GM18858 (cell line): ENCODE data around the gene MFGE8.

ENCODE experiments used
- ATAC-seq: cut with Tn5 transposase; IDR thresholded peaks from one replicate; pipeline ENCODE4 v1.9.1; 2021; ENCODE audit not compliant: unreplicated experiment

Gene MFGE8

DNA sequence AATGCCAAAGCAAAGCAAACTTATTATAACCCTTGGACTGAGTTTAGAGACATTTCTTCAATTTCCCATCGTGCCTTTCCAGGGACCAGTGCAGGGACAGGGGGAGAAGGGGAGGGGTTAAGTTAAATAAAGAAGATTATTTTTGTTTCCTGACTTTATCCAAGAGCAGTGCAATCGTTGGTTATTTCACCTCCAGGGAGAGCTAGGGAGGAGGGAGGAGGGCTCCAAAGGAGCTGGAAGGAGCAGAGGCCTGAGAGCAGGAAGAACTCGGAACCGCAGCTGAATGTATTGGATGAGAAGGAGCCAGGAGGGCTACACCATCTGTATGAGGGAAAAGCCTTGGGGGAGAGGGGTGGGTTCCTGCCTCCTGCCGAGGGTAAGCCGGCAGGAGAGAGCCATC lies 38.5 kb downstream of the MFGE8 start:
- no peak for ATAC-seq

DNA sequence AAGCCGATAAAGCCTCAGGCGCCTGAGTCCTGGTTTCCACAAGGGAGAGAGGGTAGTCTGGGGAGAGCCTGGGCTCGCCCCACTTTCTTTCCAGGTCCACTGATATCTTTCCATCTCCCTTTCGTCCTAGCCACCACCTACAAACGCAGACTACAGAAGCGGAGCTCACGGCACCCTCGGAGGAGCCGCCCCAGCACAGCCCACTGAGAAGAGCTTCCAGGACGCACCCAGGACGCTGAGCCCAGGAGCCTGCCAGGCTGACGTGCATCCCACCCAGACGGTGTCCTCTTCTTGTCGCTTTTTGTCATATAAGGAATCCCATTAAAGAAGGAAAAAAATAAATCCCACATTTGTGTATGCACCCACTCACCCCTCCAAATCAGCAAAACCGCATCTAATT lies 38.9 kb downstream of the MFGE8 start:
- ATAC-seq = no peak

DNA sequence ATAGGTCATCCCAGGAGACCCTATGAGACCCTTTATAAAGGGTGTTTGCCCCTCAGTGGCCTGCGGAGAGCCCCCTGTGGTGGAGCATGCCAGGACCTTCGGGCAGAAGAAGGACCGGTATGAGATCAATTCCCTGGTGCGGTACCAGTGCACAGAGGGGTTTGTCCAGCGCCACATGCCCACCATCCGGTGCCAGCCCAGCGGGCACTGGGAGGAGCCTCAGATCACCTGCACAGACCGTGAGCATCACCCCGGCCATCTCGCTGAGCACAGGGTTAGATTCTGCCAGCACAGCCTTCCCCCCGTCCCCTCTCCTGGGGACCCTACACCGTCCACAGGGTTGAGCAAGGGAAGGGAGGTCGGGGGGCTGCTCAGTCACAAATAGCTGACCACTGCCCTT lies 39.4 kb downstream of the MFGE8 start:
- ATAC-seq = no peak

DNA sequence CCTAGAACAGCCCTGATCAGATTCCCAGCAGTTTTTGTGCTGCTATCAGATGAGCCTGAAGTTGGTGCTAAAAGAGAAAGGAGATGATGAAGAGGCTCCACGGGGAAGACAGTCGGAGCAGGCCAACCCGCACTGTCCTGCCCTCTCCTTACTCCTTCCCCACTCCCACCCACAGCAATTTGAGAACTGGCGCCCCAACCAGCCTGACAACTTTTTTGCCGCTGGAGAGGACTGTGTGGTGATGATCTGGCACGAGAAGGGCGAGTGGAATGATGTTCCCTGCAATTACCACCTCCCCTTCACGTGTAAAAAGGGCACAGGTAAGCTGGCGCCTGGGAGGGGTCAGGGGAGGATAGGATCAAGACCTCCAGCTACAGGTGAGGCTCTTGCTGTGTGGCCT lies 40.5 kb downstream of the MFGE8 start:
- no peak for ATAC-seq

DNA sequence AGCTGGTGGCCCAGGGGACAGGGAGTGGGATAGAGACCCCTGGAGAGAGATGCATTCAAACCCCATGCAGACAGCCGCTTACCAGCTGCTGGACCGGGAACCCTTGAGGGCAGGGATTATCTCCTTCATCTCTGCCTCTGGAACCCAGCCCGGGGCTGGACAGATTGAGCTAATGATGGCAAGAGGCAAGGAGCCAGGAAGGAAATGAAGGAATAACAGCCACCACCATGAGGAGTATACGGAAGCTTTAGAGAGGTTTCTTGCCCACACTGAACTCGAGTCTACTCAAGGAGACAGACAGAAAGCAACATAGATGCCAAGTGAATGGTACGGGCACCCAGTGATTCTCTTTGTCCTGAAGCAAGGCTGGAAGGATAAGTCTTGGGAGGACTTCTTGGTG lies 41.1 kb downstream of the MFGE8 start:
- no peak for ATAC-seq

DNA sequence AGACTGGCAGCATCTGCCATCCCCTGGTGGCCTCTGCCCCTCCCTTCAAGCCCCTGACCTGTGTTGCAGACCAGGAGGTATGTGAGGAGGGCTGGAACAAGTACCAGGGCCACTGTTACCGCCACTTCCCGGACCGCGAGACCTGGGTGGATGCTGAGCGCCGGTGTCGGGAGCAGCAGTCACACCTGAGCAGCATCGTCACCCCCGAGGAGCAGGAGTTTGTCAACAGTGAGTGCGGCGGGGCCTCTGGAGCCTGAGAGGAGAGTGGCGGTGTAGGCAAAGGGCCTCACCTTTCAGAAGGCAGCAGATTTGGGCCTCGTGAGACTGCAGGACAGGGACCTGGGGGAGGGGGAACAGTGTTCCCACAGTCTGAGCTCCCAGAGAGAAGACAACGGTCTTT lies 41.9 kb downstream of the MFGE8 start:
- ATAC-seq = no peak

DNA sequence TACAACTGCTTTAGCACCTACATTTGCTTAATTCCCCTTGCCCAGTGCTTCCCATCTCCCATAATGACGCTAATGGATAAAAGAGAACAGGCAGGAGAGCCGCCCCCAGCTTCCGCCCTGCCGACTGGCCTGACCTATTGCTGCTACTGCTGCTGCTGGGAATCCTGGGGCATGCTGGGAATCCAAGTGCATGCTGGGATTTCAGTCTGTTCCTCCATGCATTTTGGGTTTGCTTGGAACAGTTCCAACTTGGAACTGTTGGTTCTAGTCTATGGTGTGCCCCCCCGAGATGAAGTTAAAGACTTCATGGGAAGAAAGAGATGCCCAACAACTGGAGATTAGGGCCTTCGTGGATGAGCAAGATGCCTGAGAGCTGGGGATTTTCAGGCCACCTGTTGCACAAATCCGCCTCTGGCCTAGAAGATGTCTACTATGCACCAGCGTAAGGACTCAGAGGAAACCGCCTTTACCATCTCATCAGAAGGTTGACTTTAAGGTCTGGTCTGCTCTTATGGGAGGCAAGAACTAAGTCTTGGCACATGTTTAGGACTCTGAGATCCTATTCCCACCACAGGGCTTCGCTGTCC lies 46.8 kb downstream of the MFGE8 start:
- ATAC-seq = no peak

DNA sequence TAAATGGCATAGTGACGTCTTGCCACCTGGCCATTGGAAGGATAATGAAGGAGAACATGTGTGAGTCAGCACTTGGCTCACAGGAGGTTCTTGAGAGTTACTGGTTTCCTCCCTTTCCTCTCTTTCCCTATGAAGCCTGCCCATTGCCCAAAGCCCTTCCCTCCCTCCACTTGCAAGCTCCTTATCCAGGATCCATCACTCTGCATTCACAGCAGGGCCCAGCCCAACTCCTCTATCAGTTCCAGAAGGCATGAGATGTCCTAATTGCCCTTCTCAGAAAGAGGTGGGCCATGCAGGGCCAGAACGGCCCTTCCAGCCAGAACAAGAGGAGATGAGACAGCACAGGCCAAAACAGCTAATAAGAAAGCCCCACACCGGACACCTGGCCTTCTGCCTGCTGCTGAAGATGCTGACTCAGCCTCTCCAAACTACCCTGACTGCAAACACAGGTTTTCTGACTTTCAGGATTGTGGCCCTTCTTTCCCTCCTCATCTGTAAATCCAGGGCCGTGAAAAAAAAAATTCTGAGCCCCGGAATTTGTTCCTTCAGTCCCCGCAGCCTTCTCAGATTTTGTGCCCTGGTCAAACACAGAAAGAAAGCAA lies 47.6 kb downstream of the MFGE8 start:
- no peak for ATAC-seq

DNA sequence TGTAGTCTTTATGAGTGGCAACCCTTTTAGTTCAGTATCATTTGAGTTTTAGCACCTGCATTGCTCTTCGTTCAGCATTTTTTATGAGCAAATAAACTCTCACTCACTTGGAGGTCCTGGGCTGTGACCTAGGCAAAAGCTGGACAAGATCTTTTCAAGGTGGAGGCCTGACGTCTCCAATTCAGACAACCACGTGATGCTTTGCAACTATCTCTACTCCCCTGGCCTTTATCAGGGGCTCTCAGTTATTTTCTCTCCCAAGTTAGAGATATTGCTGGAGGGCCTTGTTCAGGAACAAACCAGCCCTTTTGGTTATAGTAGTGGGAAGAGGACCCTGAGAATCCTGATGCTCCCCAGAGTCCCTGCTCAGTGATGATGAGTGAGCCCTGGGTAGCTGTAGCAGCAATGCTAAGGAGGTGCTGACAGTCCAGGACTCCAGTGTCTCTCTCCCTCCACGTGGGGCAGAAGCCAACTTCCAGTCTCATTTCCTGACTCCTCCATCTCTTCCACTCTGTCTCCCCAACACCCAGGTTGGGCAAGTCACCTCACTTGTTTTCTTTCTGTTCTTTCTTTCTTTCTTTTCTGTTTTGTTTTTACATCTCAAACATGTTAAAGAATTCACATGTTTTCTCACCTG lies 48.2 kb downstream of the MFGE8 start:
- ATAC-seq = no peak

DNA sequence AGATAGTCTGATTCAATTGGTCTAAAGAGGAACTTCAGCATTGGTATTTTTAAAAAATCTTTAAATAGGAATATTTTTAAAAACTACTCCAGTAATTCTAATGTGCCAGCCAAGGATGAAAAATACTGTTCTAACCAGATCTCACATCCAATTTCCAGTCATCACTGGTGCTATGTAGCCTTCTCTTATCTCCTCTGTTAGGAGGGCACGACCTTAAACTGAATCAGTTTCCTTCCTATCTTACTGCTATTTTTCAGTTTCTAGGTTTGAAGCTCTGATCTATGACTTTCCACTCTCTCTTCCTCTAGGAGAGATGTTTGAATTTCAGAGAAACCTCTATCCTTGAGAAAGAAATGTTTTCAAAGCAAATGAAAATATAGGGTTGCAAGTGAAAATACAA lies 49.8 kb downstream of the MFGE8 start:
- ATAC-seq = no peak

DNA sequence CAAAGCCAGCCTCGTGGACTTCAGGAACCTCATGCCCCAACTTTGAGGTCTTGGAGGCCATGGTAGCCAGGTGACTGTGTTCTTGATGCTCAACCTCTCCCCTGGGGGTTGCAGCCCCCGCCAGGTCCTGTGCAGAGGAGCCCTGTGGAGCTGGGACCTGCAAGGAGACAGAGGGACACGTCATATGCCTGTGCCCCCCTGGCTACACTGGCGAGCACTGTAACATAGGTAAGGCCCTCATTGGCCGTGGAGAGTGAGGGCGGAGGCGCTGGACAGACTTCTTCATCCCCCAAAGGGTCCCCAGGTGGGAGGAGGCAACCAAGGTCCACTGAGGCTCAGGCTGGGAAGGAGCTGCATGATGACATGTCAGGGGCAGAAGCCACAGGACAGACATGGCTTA lies 53.0 kb downstream of the MFGE8 start:
- no peak for ATAC-seq

DNA sequence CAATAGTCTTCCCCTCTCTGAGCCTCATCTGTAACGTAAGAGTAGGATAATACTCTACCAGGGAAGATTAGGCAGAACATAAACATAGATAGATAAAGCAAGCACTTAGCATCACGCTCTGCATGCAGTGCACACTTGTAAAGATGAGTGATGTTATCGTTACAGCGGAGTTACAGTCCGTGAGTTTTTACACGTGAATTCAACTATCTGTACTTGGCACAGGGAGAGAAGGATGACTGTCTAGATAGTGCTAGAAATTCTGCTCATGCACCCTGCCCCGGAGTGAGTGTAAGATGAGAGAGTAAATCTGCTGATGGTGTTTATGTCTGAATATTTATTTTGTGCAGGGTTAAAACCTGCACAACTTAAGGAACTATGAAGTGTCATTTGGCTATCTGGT lies 53.6 kb downstream of the MFGE8 start:
- ATAC-seq = no peak

DNA sequence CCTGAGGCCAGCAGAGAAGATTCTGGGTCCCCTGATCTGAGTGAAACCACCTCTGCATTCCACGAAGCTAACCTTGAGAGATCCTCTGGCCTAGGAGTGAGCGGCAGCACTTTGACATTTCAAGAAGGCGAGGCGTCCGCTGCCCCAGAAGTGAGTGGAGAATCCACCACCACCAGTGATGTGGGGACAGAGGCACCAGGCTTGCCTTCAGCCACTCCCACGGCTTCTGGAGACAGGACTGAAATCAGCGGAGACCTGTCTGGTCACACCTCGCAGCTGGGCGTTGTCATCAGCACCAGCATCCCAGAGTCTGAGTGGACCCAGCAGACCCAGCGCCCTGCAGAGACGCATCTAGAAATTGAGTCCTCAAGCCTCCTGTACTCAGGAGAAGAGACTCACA lies 54.2 kb downstream of the MFGE8 start:
- ATAC-seq = no peak

DNA sequence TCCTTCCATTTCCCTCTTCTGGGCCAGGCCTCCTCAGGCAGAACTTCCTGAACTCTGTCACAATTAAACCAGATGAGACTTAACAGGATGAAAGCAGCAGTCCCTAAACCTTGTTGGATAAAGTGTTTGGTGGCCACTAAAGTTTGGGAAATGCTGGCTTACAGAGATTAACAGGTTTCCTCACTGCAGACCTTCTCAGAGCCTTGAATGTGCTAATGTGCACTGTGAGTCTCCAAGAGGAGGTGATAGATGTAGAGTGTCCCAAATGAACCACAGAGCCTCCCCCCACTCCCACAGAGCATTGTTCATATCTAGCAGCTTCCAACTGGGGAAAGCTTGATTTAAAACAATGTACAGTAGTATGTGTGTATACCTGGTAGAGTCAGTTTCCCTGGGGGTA lies 60.7 kb downstream of the MFGE8 start:
- no peak for ATAC-seq

DNA sequence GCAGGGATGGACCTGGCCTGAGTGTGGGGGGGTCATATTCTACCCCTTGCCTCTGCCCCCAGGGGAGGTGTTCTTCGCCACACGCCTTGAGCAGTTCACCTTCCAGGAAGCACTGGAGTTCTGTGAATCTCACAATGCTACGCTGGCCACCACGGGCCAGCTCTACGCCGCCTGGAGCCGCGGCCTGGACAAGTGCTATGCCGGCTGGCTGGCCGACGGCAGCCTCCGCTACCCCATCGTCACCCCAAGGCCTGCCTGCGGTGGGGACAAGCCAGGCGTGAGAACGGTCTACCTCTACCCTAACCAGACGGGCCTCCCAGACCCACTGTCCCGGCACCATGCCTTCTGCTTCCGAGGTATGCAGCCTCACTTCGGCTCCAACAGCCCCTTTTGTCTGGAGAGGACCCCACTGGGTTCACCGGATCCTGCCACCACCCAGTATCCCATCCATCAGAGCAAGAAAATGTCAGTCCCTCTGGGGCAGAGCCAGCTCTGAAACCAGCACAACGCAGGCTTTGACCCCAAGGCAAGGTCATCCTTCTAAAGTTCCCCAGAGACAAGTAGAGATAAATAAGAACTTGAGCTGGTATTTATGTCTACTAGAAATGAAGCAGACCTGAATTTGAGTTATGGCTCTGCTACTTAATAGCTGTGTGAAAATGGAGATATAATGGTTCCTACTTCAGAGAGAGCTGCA lies 63.7 kb downstream of the MFGE8 start:
- no peak for ATAC-seq
